Body of pancreas (tissue), 4 donors: ENCODE data around the gene CD82. TPM values are rescaled to one million over a fixed set of nuclear protein-coding genes. Genes with fewer than 3 reads are reported as not detected.

Experiments used
- ATAC-seq: fragments of 150-250 bp; one replicate; pipeline ENCODE4 v1.9.1; 2016
- DNase-seq, 4 donors: peaks; one replicate each; pipeline ENCODE4 v3.0.0-alpha.2; 2019
- H3K27ac ChIP-seq, 4 donors: fragments of 200-600 bp; sonication (generic); 1 replicate in 3 of 4; 2 replicates in 1 of 4; pipeline versions ENCODE4 v1.5.1 to v1.6.1; 2016 to 2019; ENCODE audit warnings: mild to moderate bottlenecking in 1 of 4, mixed read lengths in 1 of 4, moderate library complexity in 1 of 4
- H3K27me3 ChIP-seq, 2 donors: fragments of 200-600 bp; sonication (generic); one replicate each; pipeline ENCODE4 v1.6.0; 2016; ENCODE audit warnings: mild to moderate bottlenecking in 1 of 2
- H3K36me3 ChIP-seq, 2 donors: fragments of 200-600 bp; sonication (generic); replicated peaks in 1 of 2; 2 replicates each; pipeline ENCODE4 v1.5.1; 2016; ENCODE audit warnings: low read depth in 2 of 2; ENCODE audit not compliant: insufficient read depth in 1 of 2
- H3K4me1 ChIP-seq: fragments of 200-600 bp; sonication (generic); one replicate; pipeline ENCODE4 v1.6.0; 2016
- H3K4me3 ChIP-seq, 2 donors: fragments of 200-600 bp; sonication (generic); 1 replicate in 1 of 2; 2 replicates in 1 of 2; pipeline ENCODE4 v1.5.1; 2016 to 2019
- H3K9me3 ChIP-seq, 3 donors: fragments of 200-600 bp; sonication (generic); 1 replicate in 2 of 3; 2 replicates in 1 of 3; pipeline ENCODE4 v1.5.1; 2016
- CTCF ChIP-seq, 7 experiments: fragments of 450-650 bp in 4 of 7; fragments of 200-600 bp in 3 of 7; sonication (generic) in 3 of 7; IDR thresholded peaks; one replicate each; pipeline ENCODE4 v1.5.1; 2016 to 2019; ENCODE audit warnings: antibody characterized with exemption in 7 of 7
- POLR2A ChIP-seq, 3 donors: fragments of 450-650 bp; IDR thresholded peaks; one replicate each; pipeline ENCODE4 v1.6.1; 2016; ENCODE audit warnings: antibody characterized with exemption in 3 of 3, mild to moderate bottlenecking in 2 of 3
- WGBS, 2 donors: methylation state at CpG; one replicate each; pipeline ENCODE4 v1.1.5; 2017; 5-methylcytosine and 5-hydroxymethylcytosine counted together
- intact Hi-C: fragments of 100-400 bp; cut with DNase I; formaldehyde crosslinking; loops from one replicate; pipeline ENCODE4 v1.15.1; 2023
- total RNA-seq, 2 donors: library from RNA; depleted of rRNA; stranded (reverse); fragments of >200 nt; gene quantifications; one replicate each; pipeline ENCODE4 v1.1.0, GENCODE V29; 2016

Gene CD82
- total RNA-seq, 2 donors from 2014 or later = 11.4 to 13.5 TPM

DNA sequence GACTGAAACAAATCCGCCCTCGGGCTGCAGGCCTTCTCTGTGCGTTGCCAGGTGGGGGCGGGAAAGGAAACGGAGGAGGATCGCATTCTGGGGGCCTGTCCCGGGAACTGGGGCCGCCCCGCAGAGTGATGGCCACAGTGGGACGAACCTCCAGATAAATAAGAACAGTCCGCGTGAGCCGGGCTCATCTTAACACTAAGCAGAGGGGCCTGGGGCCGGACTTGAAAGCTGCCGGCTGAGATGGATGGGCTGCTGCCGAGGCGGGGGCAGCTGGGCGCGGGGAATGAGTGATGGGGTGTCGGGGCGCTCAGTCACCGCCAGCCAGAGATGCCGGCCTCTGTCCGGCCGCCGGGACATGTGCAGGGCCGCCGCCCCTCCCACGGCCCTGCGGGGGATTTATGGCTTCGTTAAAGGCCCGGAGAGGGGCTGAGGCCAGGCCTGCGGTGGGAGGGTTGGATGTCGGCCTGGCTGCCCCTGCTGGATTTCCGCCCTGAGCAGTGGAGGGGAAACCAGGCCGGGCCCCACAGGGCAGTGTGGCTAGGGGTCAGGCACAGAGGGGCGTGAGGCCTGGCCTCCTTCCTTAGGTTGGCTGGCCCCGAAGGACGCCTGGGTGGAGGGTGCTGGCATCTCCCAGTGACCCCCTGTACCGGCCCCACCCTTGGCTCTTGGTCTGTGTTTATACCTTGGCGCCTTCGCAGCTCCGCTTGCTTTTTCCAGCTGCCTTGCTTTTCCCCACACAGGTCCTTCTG is 45.3 kb upstream of the CD82 start:
- Histone ChIP-seq H3K36me3 (no peaks in the 10 kb centered on the region), H3K27me3 (no peaks in the 10 kb centered on the region), H3K27ac (no peak overlapping the region), H3K9me3 (no peaks in the 10 kb centered on the region), H3K4me1 (no peaks in the 10 kb centered on the region), H3K4me3 (no peak overlapping the region)
- no peak for TF ChIP-seq CTCF (IDR thresholded peaks at IDR 0.05)
- 52 to 59% methylated on average over 22 to 43 of the region's 43 CpGs for WGBS, 2 donors
- intact Hi-C loops = no loop called here
- peak in 2 of 4 donors; percentile 16 to 23 for DNase-seq
- no peak for ATAC-seq

DNA sequence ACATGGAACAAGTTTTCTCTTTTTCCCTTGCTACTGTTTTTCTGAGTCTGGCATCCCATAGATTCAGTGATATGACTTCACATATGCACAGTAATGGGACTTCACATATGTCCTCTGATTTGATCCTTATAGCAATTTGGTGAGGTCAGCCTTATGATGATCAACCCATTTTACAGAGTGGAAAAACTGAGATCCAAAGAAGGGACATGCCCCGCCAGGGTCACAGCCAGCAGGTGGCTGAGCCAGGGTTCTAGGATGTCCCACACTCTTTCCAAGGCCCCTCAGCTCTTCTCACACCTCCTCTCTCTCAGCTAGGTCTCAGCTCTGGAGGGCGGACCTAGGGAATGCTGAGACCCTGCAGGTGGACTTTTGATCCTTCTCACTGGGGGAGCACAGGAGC is 44.3 kb upstream of the CD82 start:
- Histone ChIP-seq H3K4me1 (no peaks in the 10 kb centered on the region), H3K4me3 (no peak overlapping the region), H3K27me3 (no peaks in the 10 kb centered on the region), H3K27ac (no peak overlapping the region), H3K36me3 (no peaks in the 10 kb centered on the region), H3K9me3 (no peaks in the 10 kb centered on the region)
- ATAC-seq = no peak
- TF ChIP-seq POLR2A (IDR thresholded peaks at IDR 0.05) = no peak
- no peak for TF ChIP-seq CTCF (IDR thresholded peaks at IDR 0.05)
- no peak for DNase-seq
- intact Hi-C loops = no loop called here
- 73 to 87% methylated on average over 2 of the region's 2 CpGs for WGBS, 2 donors

DNA sequence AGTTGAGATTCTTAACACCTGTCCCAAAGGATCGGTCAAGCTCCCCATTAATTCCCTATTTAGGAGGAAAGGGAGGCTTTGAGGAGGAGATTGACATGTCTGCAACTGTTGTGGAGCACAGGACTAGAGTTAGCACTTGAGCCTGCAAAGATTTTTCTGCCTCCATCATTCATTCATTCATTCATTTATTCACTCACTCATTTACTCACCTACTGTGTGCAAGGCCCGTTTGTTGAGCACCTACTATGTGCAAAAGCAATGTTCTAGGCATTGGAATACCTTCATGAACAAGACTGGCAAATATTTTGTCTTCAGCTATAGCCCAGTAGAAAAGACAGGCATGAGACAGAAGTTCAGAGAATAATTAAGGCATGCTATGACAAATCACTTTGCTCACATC is 43.2 kb upstream of the CD82 start:
- WGBS, 2 donors = 20 to 23% methylated on average over 2 of the region's 2 CpGs
- no peaks in the 10 kb centered on the region for H3K36me3 ChIP-seq
- no peaks in the 10 kb centered on the region for H3K4me1 ChIP-seq
- ATAC-seq (no peak), DNase-seq (no peak)
- H3K4me3 ChIP-seq = no peak overlapping the region
- intact Hi-C loops = no loop called here
- no peak for TF ChIP-seq POLR2A (IDR thresholded peaks at IDR 0.05)
- no peak for TF ChIP-seq CTCF (IDR thresholded peaks at IDR 0.05)
- H3K27me3 ChIP-seq = no peaks in the 10 kb centered on the region
- H3K9me3 ChIP-seq = no peaks in the 10 kb centered on the region
- no peak overlapping the region for H3K27ac ChIP-seq

- no peak overlapping the region for H3K27ac ChIP-seq
- DNase-seq (no peak), ATAC-seq (no peak)
- intact Hi-C loops = no loop called here
- 77 to 84% methylated on average over 10 of the region's 10 CpGs for WGBS, 2 donors
- no peaks in the 10 kb centered on the region for H3K9me3 ChIP-seq
- H3K27me3 ChIP-seq = no peaks in the 10 kb centered on the region
- no peaks in the 10 kb centered on the region for H3K4me1 ChIP-seq
- no peaks in the 10 kb centered on the region for H3K36me3 ChIP-seq
- no peak overlapping the region for H3K4me3 ChIP-seq
- TF ChIP-seq CTCF (IDR thresholded peaks at IDR 0.05) = no peak
- no peak for TF ChIP-seq POLR2A (IDR thresholded peaks at IDR 0.05)
Measured at GRCh38 chr11:44524346-44524745, 41.1 kb upstream of the CD82 start.

- H3K9me3 ChIP-seq = no peaks in the 10 kb centered on the region
- intact Hi-C loops = no loop called here
- DNase-seq (peak in 1 of 4 donors; percentile 11), ATAC-seq (no peak)
- no peak overlapping the region for H3K27ac ChIP-seq
- H3K4me1 ChIP-seq = no peaks in the 10 kb centered on the region
- H3K36me3 ChIP-seq = no peaks in the 10 kb centered on the region
- H3K27me3 ChIP-seq = no peaks in the 10 kb centered on the region
- TF ChIP-seq CTCF (IDR thresholded peaks at IDR 0.05) = no peak
- TF ChIP-seq POLR2A (IDR thresholded peaks at IDR 0.05) = no peak
- WGBS, 2 donors = 66 to 74% methylated on average over 7 to 12 of the region's 12 CpGs
- no peak overlapping the region for H3K4me3 ChIP-seq
Measured at GRCh38 chr11:44524751-44525201, 40.7 kb upstream of the CD82 start.
